Stimulated activated CD8-positive, alpha-beta memory T cell treated with anti-CD3 and anti-CD28 coated beads, Interleukin-7, amount 100 ng/mL, for 48 hours (primary cell): ENCODE measurements around the gene MAD2L2.
"Not testable (repeated sequence)": the region's sequence is repeated elsewhere in the genome, so short reads cannot be mapped to it uniquely, and the experiment has no call there.

ENCODE experiments used
- DNase-seq, 2 donors: peaks; one replicate each; pipeline ENCODE4 v3.0.0-alpha.2; 2020; ENCODE audit warnings: low read depth in 1 of 2; ENCODE audit errors: extremely low read depth in 1 of 2

Gene MAD2L2

GRCh38 chr1:11654137-11654938 is 26.6 kb downstream of the MAD2L2 start, which contains the start of the genes FBXO2 and FBXO44:
TSS of gene FBXO2 (minus strand) at chr1:11654429. CDS start at chr1:11654340, 89 bp downstream.
TSS of gene FBXO44 (plus strand) at chr1:11654877. CDS start at chr1:11655836, 959 bp downstream.
- DNase-seq, result peak in 1 of 2 donors; percentile 37

- no peak for DNase-seq
Measured at GRCh38 chr1:11653861-11654136, 27.1 kb downstream of the MAD2L2 start.

- DNase-seq, result no peak
Measured at GRCh38 chr1:11653101-11653860, 27.7 kb downstream of the MAD2L2 start.

- DNase-seq, result no peak
Measured at GRCh38 chr1:11652203-11652780, 28.7 kb downstream of the MAD2L2 start.

GRCh38 chr1:11651017-11651416 is 29.9 kb downstream of the MAD2L2 start:
- no peak for DNase-seq

- DNase-seq, result peak; percentile 73 to 83
Measured at GRCh38 chr1:11650331-11650991, 30.5 kb downstream of the MAD2L2 start.

- DNase-seq, result no peak
Measured at GRCh38 chr1:11649624-11650330, 31.2 kb downstream of the MAD2L2 start.

- DNase-seq, result no peak
Measured at GRCh38 chr1:11649237-11649623, 31.7 kb downstream of the MAD2L2 start.

GRCh38 chr1:11648732-11649158 is 32.2 kb downstream of the MAD2L2 start:
- no peak for DNase-seq

GRCh38 chr1:11648039-11648438 is 32.9 kb downstream of the MAD2L2 start:
- DNase-seq, result no peak

GRCh38 chr1:11647333-11647732 is 33.6 kb downstream of the MAD2L2 start:
- no peak for DNase-seq

GRCh38 chr1:11646317-11646716 is 34.6 kb downstream of the MAD2L2 start:
- no peak for DNase-seq

GRCh38 chr1:11645670-11646265 is 35.2 kb downstream of the MAD2L2 start:
- peak; percentile 53 to 72 for DNase-seq

GRCh38 chr1:11645270-11645669 is 35.7 kb downstream of the MAD2L2 start:
- no peak for DNase-seq

- DNase-seq, result no peak
Measured at GRCh38 chr1:11643782-11644181, 37.2 kb downstream of the MAD2L2 start.

- DNase-seq, result not testable (repeated sequence)
Measured at GRCh38 chr1:11642418-11643017, 38.4 kb downstream of the MAD2L2 start.

- no peak for DNase-seq
Measured at GRCh38 chr1:11641776-11642305, 39.1 kb downstream of the MAD2L2 start.

- DNase-seq, result no peak
Measured at GRCh38 chr1:11640944-11641343, 40.0 kb downstream of the MAD2L2 start.

GRCh38 chr1:11640101-11640500 is 40.8 kb downstream of the MAD2L2 start:
- no peak for DNase-seq

- DNase-seq, result no peak
Measured at GRCh38 chr1:11639372-11639771, 41.6 kb downstream of the MAD2L2 start.
